IPS DF 4.7 (cell line): Measurements from ENCODE around the gene ARPC5.

ENCODE experiments used
- DNase-seq: peaks from one replicate; pipeline ENCODE4 v3.0.0-alpha.2; 2013; ENCODE audit warnings: low spot score; ENCODE audit errors: extremely low read depth

The ARPC5 gene

DNA sequence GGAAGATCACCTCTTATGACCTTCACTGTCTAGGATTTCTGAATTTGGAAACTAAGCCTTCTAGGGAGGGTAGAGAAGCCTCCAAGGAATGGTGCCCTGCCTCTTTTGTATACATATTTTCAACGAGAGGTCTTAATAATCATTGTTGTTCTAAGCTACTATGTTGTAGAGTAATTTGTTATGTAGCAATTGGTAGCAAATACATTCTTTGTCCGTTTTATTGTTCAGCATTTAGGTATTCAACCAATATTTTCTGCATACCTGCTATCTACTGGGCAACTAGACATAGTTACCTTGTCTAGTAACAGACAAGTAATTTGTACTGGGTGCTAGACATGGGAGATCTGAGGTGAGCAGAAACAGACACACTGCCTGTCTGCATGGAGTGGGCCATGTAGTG, 24.6 kb downstream of the ARPC5 start:
- no peak for DNase-seq

DNA sequence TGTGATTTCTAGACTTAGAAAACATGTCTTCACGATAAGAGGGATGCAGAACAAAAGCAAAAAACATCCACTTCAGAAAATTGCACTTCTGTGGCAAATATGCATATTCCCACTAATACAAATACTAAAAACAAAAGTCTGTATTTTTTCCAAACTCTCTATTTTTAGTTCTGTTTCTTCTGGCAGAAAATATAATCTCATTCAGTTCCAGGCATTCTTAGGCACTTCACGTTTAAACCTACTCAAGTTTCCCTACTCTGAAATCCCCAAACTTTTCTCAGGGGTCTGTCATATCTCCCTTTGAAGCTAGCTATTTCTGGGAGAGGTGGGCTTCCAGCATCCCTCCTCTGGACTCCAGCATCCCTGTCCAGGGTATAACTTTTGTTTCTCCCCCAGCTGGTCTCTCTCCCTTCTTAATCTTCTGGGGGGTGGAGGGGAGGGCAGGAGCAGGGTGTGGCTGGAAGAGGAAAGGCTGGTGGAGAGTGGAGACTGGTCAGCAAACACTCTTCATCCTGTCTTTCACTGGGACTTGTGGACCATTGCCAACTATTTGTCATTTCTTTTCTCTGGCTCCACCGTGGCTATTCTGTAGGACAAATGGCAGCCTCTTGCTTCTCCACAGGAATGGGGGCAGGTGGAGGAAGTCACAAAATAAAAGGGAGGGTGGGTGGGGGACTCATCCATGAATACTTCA, 25.7 kb downstream of the ARPC5 start:
- no peak for DNase-seq

DNA sequence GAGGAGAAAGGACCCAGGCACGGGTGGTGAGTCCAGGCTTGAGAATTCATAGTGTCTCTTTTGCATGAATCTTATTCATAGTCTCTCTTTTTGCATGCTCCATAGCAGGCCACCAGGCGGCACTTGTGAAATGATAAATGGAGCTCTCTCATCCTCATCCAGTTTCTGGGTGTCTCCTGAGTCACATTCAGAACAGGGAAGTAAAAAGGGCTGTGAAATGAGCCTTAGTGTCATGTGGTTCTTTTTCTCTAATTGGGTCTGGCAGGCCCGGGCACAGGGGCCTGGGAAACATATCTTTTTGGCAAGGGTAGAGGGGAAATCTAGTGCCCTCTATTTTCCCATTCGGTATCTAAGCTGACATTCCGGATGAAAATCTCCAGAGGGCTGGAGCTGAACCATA, 26.3 kb downstream of the ARPC5 start:
- DNase-seq, result no peak

DNA sequence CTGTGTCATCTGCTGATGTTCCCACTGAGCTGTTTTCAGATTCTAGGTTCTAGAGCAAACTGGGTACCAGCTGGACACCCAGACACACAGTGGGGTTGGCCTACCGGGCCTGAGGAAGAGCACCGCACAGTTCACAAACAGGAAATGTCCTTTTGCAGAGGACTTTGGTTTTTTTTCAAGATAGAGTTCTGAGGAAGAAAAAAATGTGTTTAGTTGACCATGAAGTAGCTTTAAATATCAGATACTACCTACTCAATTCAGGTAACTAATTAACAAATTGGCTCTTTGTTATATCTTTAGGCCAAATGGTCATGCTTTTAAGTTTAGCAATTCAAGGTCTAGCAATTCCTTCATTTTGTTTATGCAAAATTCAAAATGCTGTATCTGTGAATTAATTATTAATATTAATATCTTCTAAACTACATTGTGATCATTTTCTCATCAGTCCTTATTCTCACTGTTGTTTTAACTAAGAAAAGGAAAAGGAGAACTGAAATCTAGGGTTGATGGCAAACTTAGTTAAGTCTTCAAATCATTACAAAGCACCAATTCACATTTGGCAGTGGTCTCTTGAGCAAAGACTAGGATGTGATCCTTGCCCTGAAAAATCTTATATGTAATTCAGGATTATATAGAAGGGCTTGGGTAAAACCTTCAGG, 28.1 kb downstream of the ARPC5 start:
- no peak for DNase-seq

DNA sequence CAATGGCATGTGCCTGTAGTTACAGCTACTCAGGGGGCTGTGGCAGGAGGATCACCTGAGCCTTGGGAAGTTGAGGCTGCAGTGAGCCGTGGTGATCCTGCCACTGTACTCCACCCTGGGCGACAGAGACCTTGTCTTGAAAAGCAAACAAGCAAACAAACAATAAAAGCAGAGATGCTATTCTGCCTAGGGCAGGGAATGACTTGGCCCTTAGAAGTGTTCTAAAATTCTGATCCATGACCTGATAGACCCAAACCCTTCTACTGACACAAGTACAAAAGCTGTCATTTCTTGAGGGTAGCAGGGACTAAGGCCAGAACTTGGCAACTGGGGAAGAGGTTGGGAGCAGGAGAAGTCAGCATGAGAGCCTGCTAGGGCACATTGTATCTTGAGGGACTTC, 29.7 kb downstream of the ARPC5 start:
- no peak for DNase-seq

DNA sequence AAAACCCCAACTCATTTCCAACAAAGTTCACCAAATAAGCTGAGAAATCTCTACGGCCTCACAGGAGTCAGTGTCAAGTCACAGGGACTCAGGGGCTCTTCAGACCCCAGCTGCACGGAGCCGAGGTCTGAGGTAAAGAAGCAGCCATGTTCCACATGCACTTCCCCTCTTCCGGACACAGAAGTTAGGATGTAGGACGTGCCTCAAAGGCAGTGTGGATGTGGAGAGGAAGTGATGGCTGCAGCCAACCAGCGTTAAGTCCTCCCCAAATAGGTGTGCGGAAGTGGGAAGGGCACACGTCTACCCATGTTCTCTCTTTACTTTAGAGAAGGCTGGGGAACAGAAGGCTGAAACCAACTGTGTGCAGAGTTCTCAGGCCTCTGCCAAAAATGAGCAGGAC, 30.8 kb downstream of the ARPC5 start:
- no peak for DNase-seq

DNA sequence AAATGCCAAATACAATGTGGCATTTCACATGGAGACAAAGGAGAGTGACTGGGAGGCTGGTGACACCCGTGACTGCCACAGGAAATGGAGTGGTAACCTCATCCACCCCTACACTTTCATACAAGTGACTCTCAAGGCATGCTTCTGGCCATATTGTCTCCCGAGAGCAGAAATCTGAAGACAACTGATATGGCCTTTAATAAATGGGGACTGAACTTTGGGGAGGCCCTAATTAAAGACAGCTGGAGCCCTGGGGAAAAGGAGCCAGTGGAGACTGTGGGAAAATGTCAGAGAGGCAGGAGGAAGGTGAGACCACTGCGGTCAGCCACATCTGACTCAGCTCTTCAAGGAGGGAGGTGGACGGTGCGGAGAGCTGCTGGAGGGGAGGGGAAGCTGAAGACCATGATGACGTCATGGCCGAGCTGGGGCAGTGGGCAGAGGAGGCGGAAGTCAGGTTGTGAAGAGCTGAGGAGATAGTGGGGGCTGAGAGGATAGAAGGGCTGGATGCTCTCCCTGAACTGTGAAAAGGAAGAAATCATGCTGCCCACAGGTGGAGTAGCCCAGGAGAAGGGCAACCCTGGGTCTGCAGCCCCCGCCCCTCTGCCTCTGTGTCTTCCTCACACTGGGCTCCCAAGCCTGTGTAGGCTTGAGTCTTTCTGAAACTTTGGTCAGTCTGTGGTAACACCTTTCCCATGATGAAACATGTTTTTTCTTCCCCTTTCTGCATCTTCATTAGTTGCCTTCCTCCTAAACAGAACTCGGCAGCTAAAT, 31.4 kb downstream of the ARPC5 start:
- DNase-seq, result no peak

DNA sequence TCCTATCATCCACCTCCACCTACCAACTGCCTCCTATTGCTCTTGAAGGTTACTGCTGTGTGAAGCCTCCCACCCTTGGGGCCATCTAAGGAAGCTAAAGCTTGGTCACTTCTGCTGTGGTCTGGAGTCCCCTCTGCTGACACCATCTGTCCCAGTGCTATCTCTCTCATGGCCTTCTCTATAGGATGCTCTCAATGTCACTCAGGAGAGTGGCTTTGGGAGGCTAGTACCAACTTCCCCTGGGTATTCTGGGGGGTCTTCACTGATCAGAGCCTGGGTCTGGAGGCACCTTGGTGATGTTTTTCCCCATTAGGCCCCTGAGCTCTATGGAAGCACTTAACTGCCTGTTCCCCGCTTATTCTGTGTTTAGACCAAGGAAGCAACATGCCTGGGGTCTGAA, 33.1 kb downstream of the ARPC5 start:
- no peak for DNase-seq

DNA sequence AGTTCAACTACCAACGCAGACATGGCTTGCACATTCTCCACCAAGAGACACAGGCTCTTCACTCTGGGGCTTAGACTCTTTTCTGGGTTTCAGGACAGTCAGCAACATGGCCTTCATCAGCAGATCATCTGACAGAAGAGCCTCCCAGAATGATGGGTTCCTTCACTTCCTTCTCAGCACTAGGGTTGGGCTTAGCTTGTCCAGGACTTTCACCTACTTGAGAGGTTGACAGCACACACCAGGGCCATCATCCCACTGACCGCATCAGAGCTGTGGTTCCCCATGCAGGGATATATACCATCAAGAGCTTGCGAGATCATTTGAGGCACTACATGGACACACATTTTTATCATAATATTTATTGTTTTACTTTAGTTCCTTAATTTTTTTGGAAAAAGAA, 34.9 kb downstream of the ARPC5 start:
- no peak for DNase-seq

DNA sequence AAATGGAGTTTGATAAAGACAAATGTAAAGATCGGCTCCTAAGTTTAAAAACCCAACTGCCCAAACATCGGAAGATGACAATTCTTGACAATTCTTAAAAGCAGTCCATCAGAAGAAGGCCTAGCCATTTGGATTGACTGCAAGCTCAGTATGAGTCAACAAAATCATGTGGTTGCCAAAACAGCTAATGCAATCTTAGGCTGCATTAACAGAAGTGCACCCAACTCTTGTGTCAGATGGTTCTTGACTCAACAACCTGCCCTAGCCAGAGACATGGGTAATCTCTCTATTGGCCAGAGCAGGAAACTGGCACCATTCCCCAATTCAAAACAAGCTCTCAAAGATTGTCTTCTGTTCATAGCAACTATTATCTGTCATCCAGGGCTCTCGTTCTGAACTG, 35.4 kb downstream of the ARPC5 start:
- DNase-seq, result no peak

DNA sequence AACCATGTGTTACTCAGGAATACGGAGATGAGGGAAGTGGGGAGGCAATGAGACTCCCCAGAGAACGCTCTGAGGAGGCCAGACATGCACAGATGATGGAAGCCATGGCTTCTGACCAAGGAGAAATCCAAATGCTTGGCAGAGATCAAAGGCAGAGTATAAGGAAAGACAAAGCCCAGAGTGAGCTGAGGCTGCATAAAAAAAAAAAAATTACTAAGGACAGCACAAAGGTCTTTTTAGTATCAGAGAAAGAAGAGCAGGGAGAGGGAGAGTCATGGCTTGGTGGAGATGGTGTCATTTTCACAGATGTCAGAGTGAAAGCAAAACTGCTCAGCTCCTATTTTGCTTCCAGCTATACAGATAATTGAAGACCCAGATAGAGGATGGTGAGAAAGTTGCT, 37.2 kb downstream of the ARPC5 start:
- DNase-seq, result no peak

DNA sequence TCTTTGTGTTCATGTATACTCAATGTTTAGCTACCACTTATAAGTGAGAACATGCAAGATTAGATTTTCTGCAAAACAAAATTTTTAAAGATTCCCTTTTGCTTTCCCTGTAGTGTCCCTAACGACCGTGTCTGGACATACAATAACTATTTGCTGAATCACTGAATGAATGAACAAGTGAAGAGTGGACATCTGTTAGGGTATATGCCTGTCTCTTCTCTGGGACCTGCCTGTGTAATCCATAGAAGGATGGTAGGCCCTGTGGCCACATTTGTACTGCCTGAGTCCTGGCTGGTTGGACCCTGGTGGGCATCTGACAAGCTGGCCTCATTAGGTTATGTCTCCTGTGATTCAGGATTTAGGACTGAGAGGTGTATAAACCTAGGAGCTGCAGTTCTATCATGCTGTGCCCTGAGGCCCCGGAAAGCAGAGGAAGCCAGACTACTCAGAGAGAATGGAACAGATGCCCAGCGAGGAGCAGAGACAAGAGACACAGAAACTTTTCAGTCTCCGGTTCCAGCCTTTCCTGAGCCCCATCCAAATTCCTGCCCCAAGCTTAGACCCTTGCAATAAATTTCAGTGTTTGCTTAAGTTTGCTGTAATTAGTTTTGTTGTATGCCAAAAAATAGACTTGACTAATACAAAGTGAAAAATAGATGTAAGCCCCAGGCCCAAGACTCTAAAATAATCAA, 37.8 kb downstream of the ARPC5 start:
- DNase-seq, result no peak

DNA sequence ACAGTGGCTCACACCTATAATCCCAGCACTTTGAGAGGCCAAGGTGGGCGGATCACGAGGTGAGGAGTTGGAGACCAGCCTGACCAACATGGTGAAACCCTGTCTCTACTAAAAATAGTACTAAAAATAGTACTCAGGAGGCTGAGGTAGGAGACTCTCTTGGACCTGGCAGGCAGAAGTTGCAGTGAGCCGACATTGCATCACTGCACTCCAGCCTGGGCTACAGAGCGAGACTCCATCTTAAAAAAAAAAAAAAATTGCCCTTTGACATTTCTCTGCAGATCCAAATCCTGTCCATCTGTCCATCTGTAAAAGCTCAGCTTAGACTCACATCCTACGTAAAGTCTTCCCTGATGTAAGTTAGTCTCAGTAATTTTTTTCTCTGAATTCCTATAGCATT, 39.1 kb downstream of the ARPC5 start:
- DNase-seq, result no peak

DNA sequence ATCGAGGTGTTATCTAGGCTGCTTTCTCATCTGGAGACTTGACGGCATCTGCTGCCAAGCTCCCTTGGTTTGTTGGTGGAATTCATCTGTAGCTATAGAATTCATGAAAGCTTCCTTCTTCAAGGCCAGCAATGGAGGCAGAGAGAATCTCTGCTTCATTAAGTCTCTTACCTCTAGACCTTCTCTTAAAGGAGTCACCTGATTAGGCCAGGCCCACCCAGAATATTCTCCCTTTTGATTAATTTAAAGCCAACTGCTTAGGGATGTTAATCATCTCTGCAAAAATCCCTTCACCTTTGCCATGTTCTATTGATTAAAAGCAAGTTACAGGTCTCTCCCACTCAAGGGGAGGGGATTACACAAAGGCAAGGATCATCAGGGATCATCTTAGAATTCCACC, 40.0 kb downstream of the ARPC5 start:
- DNase-seq, result no peak

DNA sequence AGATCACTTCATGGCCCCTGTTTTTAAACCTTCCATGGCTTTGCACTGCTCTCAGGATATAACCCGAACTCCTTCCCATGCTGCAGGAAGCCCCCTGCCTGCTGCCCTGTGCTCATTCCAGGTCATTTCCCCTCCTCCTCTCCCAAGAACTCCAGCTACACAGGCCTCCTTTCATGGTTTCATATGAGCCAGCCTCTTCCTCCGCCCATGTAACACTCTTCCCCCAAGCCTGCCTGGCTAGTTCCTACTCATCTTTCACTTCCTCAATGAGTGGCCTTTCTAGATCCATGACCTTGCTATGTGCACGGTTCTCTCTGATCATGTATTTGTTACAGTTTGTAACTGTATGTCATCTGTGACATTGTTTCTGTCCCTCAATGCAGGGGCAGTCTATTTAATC, 42.2 kb downstream of the ARPC5 start:
- DNase-seq, result no peak

DNA sequence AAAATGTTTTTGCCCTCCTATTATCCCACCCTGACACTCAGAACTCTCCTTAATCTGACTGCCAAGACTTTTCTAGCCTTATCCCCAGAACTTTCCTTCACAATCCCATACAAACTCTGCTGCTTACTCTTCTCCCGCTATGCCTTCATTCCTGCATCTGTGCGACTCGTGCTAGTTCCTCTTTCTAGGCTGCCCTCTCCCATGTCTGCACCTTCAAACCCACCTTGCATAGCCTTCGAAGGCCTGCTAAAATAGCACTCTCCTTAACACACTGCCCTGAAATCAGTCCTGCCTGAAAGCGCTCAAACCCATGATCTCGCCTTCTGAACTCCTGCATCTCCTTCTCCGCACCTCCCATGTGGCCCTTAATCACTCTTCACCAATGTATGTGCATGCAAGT, 42.9 kb downstream of the ARPC5 start:
- DNase-seq, result no peak

DNA sequence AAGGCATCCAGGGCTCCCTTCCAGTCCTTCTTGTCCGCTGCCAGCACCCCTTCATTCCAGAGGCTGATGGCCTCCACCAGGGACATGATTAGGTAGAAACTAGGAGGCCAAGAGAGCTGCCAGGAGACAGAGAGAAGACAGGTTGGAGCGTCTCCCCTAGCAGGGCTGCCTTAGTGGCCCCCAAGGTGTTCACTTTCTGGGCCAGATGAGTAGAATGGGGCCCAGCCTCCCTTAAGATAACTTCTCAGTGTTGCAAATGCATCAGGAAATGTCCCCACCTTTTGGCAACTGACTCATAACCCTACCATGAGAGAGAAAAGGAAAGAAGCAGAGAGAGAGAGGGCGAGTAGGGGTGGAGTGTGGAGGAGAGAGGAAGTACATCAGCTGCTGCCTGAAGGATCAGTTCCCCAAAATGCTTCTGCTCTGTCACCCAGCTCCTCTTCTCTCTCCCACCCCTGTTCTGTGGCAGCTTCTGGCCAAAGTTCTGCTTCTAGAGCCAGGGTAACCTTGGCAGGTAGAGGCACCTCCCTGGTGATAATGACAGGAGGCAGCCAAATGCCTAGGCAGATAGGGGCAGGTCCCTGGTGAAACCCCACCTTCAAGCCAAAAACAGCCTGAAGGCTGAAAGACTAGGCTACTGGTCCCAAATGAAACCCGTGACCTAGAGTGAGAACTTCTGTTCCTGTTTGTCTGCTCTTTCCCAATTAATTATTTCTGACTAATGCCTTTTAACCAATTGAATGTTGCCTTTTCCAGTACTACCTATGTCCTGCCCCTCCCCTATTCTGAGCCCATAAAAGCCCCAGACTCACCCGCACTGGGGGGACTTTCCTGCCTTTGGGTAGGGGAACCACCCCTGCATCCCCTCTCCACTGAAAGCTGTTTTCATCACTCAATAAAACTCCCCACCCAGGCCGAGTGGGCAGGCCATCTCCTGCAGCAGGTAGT, 45.1 kb downstream of the ARPC5 start, which contains the start of gene NCF2:
Gene NCF2 (minus strand): TSS at position 216 of the 948 bp plus-strand sequence. CDS start 130 bp downstream, at position 86.
- no peak for DNase-seq

DNA sequence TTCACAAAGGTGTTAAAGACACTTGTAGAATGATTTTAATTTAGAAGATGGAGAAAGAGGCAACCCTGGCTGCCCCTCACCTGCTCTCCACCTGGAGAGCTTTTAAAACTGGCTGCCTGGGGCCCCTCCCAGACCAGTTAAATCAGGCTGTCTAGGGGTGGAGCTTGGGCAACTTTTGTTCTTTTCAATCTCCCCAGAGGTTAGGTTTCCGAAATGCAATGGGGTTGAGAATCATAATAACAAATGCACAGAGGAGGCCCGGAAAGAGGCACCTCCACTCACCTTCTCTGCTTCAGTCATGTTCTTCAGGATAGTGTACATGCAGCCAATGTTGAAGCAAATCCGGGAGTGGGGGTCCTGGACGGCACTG, 45.7 kb downstream of the ARPC5 start:
- no peak for DNase-seq

DNA sequence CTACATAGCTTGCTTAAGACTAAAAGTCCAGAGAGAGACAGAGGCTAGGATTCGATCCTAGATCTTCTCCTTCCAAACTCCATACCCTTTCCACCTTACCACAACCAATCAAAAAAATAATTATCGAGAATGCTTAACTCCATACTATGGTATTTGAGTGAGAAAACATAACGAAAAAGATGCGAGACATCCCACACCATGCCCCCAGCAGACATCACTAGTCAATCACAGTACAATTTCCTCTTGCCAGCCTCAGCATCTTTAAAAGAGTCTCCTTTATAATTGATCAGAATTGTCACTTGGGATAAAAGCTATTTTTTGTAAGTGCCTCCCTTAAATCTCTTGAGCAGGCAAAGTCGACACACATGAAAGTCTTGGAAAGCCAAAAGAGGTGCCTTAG, 46.2 kb downstream of the ARPC5 start:
- no peak for DNase-seq

DNA sequence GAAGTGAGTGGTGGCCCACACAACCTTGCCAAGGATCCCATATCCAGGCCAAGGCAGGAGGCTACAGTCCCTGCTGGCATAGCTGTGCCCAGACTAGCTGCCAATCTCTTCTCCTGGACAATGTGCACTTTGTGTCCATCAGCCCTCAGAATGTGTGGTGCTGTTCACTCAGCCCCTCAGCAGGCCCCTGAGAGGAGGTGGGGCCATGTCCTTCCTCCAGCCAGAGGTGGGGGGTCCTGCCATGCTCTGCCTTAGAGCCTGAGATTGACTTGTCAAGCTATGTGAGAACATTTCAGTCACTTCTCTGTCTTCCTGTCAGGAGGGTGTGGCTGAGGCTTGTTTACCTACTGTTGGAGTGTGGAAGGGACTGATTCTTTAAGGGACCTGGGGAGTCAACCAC, 46.8 kb downstream of the ARPC5 start:
- no peak for DNase-seq

DNA sequence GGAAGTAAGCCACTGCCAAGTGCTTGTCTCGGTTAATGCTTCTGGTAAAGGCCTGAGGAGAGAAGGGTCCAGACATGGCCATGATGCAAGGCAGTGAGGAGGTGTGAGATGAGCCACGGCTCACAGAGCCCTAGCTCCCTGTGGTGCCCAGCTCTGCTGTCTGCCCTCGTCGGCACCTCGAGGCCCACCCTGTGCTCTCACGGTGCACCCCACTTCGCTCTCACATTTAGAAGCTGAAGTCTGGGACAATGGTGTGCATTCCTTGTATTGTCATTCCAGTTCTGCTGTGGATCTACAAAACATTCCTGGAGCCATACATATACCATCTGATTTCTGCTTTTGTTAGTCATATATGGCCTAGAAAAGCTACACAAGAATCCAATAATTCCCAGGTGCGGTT, 48.7 kb downstream of the ARPC5 start:
- DNase-seq, result no peak
